SU-DHL-6 (cell line): ENCODE data around the gene AP5B1.

Experiments
- CTCF ChIP-seq: fragments of 200-600 bp; sonication (generic); IDR thresholded peaks from one replicate; pipeline ENCODE4 v1.5.1; 2017; ENCODE audit warnings: antibody characterized with exemption, mild to moderate bottlenecking, low read length, moderate library complexity; ENCODE audit not compliant: insufficient read depth, poor library complexity, severe bottlenecking
- EZH2phosphoT487 ChIP-seq: fragments of 200-600 bp; sonication (generic), shearing (Covaris generic); conservative IDR thresholded peaks from 2 replicates; pipeline ENCODE4 v1.6.1; 2018; ENCODE audit warnings: mild to moderate bottlenecking, antibody characterized with exemption, low read length, moderate library complexity, mixed read lengths

GRCh38 chr11:65736810-65737209 is 44.0 kb downstream of the AP5B1 start:
- no peak for TF ChIP-seq EZH2phosphoT487
- no peak for TF ChIP-seq CTCF
